Progenitor cell of endocrine pancreas (in vitro differentiated cells): Measurements from ENCODE around the gene MSI2. TPM values are rescaled to one million over a fixed set of nuclear protein-coding genes. Genes with fewer than 3 reads are reported as not detected.

Experiments
- DNase-seq: peaks from one replicate; pipeline ENCODE4 v3.0.0; 2021; ENCODE audit warnings: low spot score; ENCODE audit not compliant: unreplicated experiment
- H3K27ac Mint-ChIP-seq: 2 replicates; pipeline ENCODE4 v1.8.0; 2021; ENCODE audit warnings: mild to moderate bottlenecking, moderate library complexity, mixed read lengths
- H3K27me3 Mint-ChIP-seq: 2 replicates; pipeline ENCODE4 v1.8.0; 2021; ENCODE audit warnings: mixed read lengths
- H3K36me3 Mint-ChIP-seq: 2 replicates; pipeline ENCODE4 v1.8.0; 2022; ENCODE audit warnings: mixed read lengths; ENCODE audit not compliant: insufficient read depth
- H3K4me1 Mint-ChIP-seq: 2 replicates; pipeline ENCODE4 v1.8.0; 2021; ENCODE audit warnings: low read depth, mixed read lengths
- H3K4me3 Mint-ChIP-seq: 2 replicates; pipeline ENCODE4 v1.8.0; 2021; ENCODE audit warnings: low read depth, mild to moderate bottlenecking, moderate library complexity, mixed read lengths
- H3K9me3 Mint-ChIP-seq: 2 replicates; pipeline ENCODE4 v1.8.0; 2021; ENCODE audit warnings: low read depth, mixed read lengths
- total RNA-seq: library from RNA; stranded (reverse); gene quantifications from 2 replicates; pipeline ENCODE4 v1.2.1, GENCODE V29; 2021
- TF ChIP-seq, protein P1 (sequence below): fragments of 200-600 bp; sonication (generic); IDR thresholded peaks from one replicate; pipeline ENCODE4 v1.5.0; 2021; ENCODE audit warnings: antibody characterized with exemption, mild to moderate bottlenecking; ENCODE audit not compliant: unreplicated experiment

Gene MSI2
- total RNA-seq, 1 donor from 2014 or later, result 164 TPM

- no peak for DNase-seq
- H3K27me3 Mint-ChIP-seq, result no peaks in the 10 kb centered on the region
- no peak overlapping the region for H3K4me3 Mint-ChIP-seq
- H3K36me3 Mint-ChIP-seq, result peaks cover 2% of the 10 kb centered on the region
- H3K9me3 Mint-ChIP-seq, result no peaks in the 10 kb centered on the region
- TF ChIP-seq, protein P1, sequence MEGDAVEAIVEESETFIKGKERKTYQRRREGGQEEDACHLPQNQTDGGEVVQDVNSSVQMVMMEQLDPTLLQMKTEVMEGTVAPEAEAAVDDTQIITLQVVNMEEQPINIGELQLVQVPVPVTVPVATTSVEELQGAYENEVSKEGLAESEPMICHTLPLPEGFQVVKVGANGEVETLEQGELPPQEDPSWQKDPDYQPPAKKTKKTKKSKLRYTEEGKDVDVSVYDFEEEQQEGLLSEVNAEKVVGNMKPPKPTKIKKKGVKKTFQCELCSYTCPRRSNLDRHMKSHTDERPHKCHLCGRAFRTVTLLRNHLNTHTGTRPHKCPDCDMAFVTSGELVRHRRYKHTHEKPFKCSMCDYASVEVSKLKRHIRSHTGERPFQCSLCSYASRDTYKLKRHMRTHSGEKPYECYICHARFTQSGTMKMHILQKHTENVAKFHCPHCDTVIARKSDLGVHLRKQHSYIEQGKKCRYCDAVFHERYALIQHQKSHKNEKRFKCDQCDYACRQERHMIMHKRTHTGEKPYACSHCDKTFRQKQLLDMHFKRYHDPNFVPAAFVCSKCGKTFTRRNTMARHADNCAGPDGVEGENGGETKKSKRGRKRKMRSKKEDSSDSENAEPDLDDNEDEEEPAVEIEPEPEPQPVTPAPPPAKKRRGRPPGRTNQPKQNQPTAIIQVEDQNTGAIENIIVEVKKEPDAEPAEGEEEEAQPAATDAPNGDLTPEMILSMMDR, result no peak
- H3K4me1 Mint-ChIP-seq, result peaks cover 34% of the 10 kb centered on the region
- peak overlapping the region; percentile 87 for H3K27ac Mint-ChIP-seq
These were observed 183.3 kb downstream of the MSI2 start for GRCh38 chr17:57439651-57440050.

GRCh38 chr17:57440522-57441269, 184.4 kb downstream of the MSI2 start:
- Mint-ChIP-seq H3K27ac (peak overlapping the region; percentile 87), H3K36me3 (peaks cover 2% of the 10 kb centered on the region), H3K27me3 (no peaks in the 10 kb centered on the region), H3K4me3 (no peak overlapping the region), H3K4me1 (peaks cover 40% of the 10 kb centered on the region), H3K9me3 (no peaks in the 10 kb centered on the region)
- TF ChIP-seq, protein P1, result peak; percentile 67
- DNase-seq, result peak; percentile 28

GRCh38 chr17:57441270-57441600, 184.9 kb downstream of the MSI2 start:
- TF ChIP-seq, protein P1, result no peak
- Mint-ChIP-seq H3K9me3 (no peaks in the 10 kb centered on the region), H3K4me3 (no peak overlapping the region), H3K27me3 (no peaks in the 10 kb centered on the region), H3K27ac (peak overlapping the region; percentile 60), H3K36me3 (peaks cover 3% of the 10 kb centered on the region), H3K4me1 (peaks cover 43% of the 10 kb centered on the region)
- DNase-seq, result no peak

- no peak overlapping the region for H3K4me3 Mint-ChIP-seq
- H3K27me3 Mint-ChIP-seq, result no peaks in the 10 kb centered on the region
- peaks cover 3% of the 10 kb centered on the region for H3K36me3 Mint-ChIP-seq
- no peak overlapping the region for H3K27ac Mint-ChIP-seq
- no peaks in the 10 kb centered on the region for H3K9me3 Mint-ChIP-seq
- peaks cover 38% of the 10 kb centered on the region for H3K4me1 Mint-ChIP-seq
- TF ChIP-seq, protein P1, result no peak
- DNase-seq, result no peak
These were observed 186.1 kb downstream of the MSI2 start for GRCh38 chr17:57442401-57442823.

GRCh38 chr17:57442914-57443571, 186.7 kb downstream of the MSI2 start:
- H3K27ac Mint-ChIP-seq, result peak overlapping the region; percentile 91
- no peaks in the 10 kb centered on the region for H3K9me3 Mint-ChIP-seq
- TF ChIP-seq, protein P1, result no peak
- no peak for DNase-seq
- H3K4me3 Mint-ChIP-seq, result no peak overlapping the region
- no peaks in the 10 kb centered on the region for H3K27me3 Mint-ChIP-seq
- H3K36me3 Mint-ChIP-seq, result peaks cover 3% of the 10 kb centered on the region
- peaks cover 36% of the 10 kb centered on the region for H3K4me1 Mint-ChIP-seq
